Cardiac septum (tissue), 1 donor: Measurements from ENCODE around the gene GAS6. TPM values are rescaled to one million over a fixed set of nuclear protein-coding genes. Genes with fewer than 3 reads are reported as not detected.
"Not testable (repeated sequence)": the region's sequence is repeated elsewhere in the genome, so short reads cannot be mapped to it uniquely, and the experiment has no call there.

Source experiments
- DNase-seq: peaks from one replicate; pipeline ENCODE4 v3.0.0-alpha.2; 2020; ENCODE audit warnings: low spot score
- intact Hi-C: fragments of 100-400 bp; cut with DNase I; formaldehyde crosslinking; loops from one replicate; pipeline ENCODE4 v1.14.0; 2022
- total RNA-seq: library from RNA; stranded (reverse); fragmentation: NEBNext Ultra II Directional; extraction: Animal tissue kit (Norgen Biotek cat#: 25700); gene quantifications from one replicate; pipeline ENCODE4 v1.2.1, GENCODE V29; 2021
- donor health status: DM: no; HTN: no; CAD: no.

Gene GAS6
- total RNA-seq, 1 donor from 2014 or later, result 201 TPM

- peak; percentile 63 for DNase-seq
- intact Hi-C loops, result no loop called here
Measured at GRCh38 chr13:113876346-113877148, 12.7 kb upstream of the GAS6 start.

GRCh38 chr13:113875837-113876281 lies 12.0 kb upstream of the GAS6 start:
- peak; percentile 26 for DNase-seq
- intact Hi-C loops, result no loop called here

- peak; percentile 39 for DNase-seq
- intact Hi-C loops, result no loop called here
Measured at GRCh38 chr13:113875429-113875815, 11.5 kb upstream of the GAS6 start.

- DNase-seq, result peak; percentile 66
Measured at GRCh38 chr13:113874579-113875428, 10.9 kb upstream of the GAS6 start.

GRCh38 chr13:113874177-113874576 lies 10.3 kb upstream of the GAS6 start:
- intact Hi-C loops, result no loop called here
- DNase-seq, result peak; percentile 66

More at GRCh38 chr13:113874579-113875428, 10.9 kb upstream of the GAS6 start:
- intact Hi-C loops, result no loop called here

- intact Hi-C loops, result no loop called here
- peak; percentile 36 for DNase-seq
Measured at GRCh38 chr13:113869263-113869662, 5.4 kb upstream of the GAS6 start.

- intact Hi-C loops, result not testable (repeated sequence)
Measured at GRCh38 chr13:113867913-113868312, 4.0 kb upstream of the GAS6 start.

GRCh38 chr13:113865427-113865826 lies 1.6 kb upstream of the GAS6 start:
- DNase-seq, result no peak
- intact Hi-C loops, result no loop called here

More at GRCh38 chr13:113867913-113868312, 4.0 kb upstream of the GAS6 start:
- peak; percentile 41 for DNase-seq

- intact Hi-C loops, result no loop called here
- peak; percentile 67 for DNase-seq
Measured at GRCh38 chr13:113864273-113864890, 506 bp upstream of the GAS6 start.

- DNase-seq, result peak; percentile 80
- intact Hi-C loops, result loop anchor here (1.0 to 2.0 kb wide), 3 partner anchors 20 to 42 kb away; no protein-coding TSS in a partner anchor
Measured at GRCh38 chr13:113862931-113863523, 849 bp downstream of the GAS6 start.

- intact Hi-C loops, result loop anchor here (1.0 to 2.0 kb wide), 3 partner anchors 20 to 41 kb away; no protein-coding TSS in a partner anchor
- peak; percentile 70 for DNase-seq
Measured at GRCh38 chr13:113862191-113862930, 1.5 kb downstream of the GAS6 start.

GRCh38 chr13:113861433-113862030 lies 2.3 kb downstream of the GAS6 start:
- peak; percentile 74 for DNase-seq
- intact Hi-C loops, result loop anchor here (1.0 to 2.0 kb wide), 3 partner anchors 21 to 40 kb away; no protein-coding TSS in a partner anchor

GRCh38 chr13:113860665-113861432 lies 3.0 kb downstream of the GAS6 start:
- DNase-seq, result peak; percentile 70
- intact Hi-C loops, result no loop called here

GRCh38 chr13:113860051-113860664 lies 3.7 kb downstream of the GAS6 start:
- peak; percentile 67 for DNase-seq
- intact Hi-C loops, result no loop called here

- DNase-seq, result no peak
- intact Hi-C loops, result no loop called here
Measured at GRCh38 chr13:113859311-113860050, 4.4 kb downstream of the GAS6 start.

GRCh38 chr13:113857531-113858195 lies 6.2 kb downstream of the GAS6 start:
- intact Hi-C loops, result no loop called here
- DNase-seq, result peak; percentile 61
